RWPE2 (cell line): Measurements from ENCODE around the gene ADGRF3.
"Not testable (repeated sequence)": the region's sequence is repeated elsewhere in the genome, so short reads cannot be mapped to it uniquely, and the experiment has no call there.

Experiments
- ATAC-seq: fragments of 200-7000 bp; cut with Tn5 transposase; 3 replicates; pipeline ENCODE4 v1.9.1; 2021; ENCODE audit warnings: low read depth
- DNase-seq: peaks from one replicate; pipeline ENCODE4 v3.0.0-alpha.2; 2020; ENCODE audit warnings: low spot score
- H3K27ac ChIP-seq: fragments of 450-650 bp; 2 replicates; pipeline ENCODE4 v1.5.1; 2017; ENCODE audit warnings: mild to moderate bottlenecking; ENCODE audit not compliant: poor library complexity, severe bottlenecking
- H3K27me3 ChIP-seq: fragments of 250-450 bp; sonication (Bioruptor Pico); 2 replicates; pipeline ENCODE4 v1.5.1; 2021; ENCODE audit warnings: mild to moderate bottlenecking, moderate library complexity; ENCODE audit not compliant: insufficient read depth, poor library complexity, severe bottlenecking
- H3K36me3 ChIP-seq: fragments of 250-450 bp; sonication (Bioruptor Pico); 2 replicates; pipeline ENCODE4 v1.5.1; 2020; ENCODE audit warnings: low read depth, mild to moderate bottlenecking, moderate library complexity
- H3K4me1 ChIP-seq: fragments of 250-450 bp; sonication (Bioruptor Pico); 2 replicates; pipeline ENCODE4 v1.5.1; 2021; ENCODE audit warnings: mild to moderate bottlenecking, moderate library complexity; ENCODE audit not compliant: insufficient read depth, poor library complexity, severe bottlenecking
- H3K4me3 ChIP-seq: fragments of 250-450 bp; sonication (Bioruptor Pico); 2 replicates; pipeline ENCODE4 v1.5.1; 2021; ENCODE audit warnings: mild to moderate bottlenecking, moderate library complexity; ENCODE audit not compliant: severe bottlenecking
- H3K9me3 ChIP-seq: fragments of 250-450 bp; sonication (Bioruptor Pico); 2 replicates; pipeline ENCODE4 v1.5.1; 2021; ENCODE audit warnings: mild to moderate bottlenecking, moderate library complexity; ENCODE audit not compliant: severe bottlenecking
- CTCF ChIP-seq: fragments of 450-650 bp; IDR thresholded peaks from one replicate; pipeline ENCODE4 v1.5.1; 2017; ENCODE audit warnings: mild to moderate bottlenecking, moderate library complexity; ENCODE audit not compliant: poor library complexity, severe bottlenecking

Gene ADGRF3

GRCh38 chr2:26327291-26328272 is 19.0 kb downstream of the ADGRF3 start:
- H3K4me3 ChIP-seq, result no peak overlapping the region
- H3K27ac ChIP-seq, result no peak overlapping the region
- no peaks in the 10 kb centered on the region for H3K36me3 ChIP-seq

GRCh38 chr2:26326514-26326913 is 20.1 kb downstream of the ADGRF3 start:
- ATAC-seq (no peak), DNase-seq (no peak)
- Histone ChIP-seq H3K27ac (no peak overlapping the region), H3K9me3 (no peaks in the 10 kb centered on the region), H3K27me3 (no peaks in the 10 kb centered on the region), H3K4me3 (no peak overlapping the region), H3K4me1 (no peaks in the 10 kb centered on the region), H3K36me3 (no peaks in the 10 kb centered on the region)
- TF ChIP-seq CTCF, result no peak

More at GRCh38 chr2:26327291-26328272, 19.0 kb downstream of the ADGRF3 start:
- no peaks in the 10 kb centered on the region for H3K9me3 ChIP-seq
- DNase-seq (no peak), ATAC-seq (peak; percentile 23; the same call in 1 of the 3 replicates)
- no peaks in the 10 kb centered on the region for H3K27me3 ChIP-seq
- TF ChIP-seq CTCF, result no peak
- H3K4me1 ChIP-seq, result no peaks in the 10 kb centered on the region

- no peak for TF ChIP-seq CTCF
- Histone ChIP-seq H3K4me1 (no peaks in the 10 kb centered on the region), H3K27me3 (no peaks in the 10 kb centered on the region), H3K9me3 (no peaks in the 10 kb centered on the region), H3K27ac (no peak overlapping the region), H3K4me3 (no peak overlapping the region), H3K36me3 (no peaks in the 10 kb centered on the region)
- no peak for DNase-seq
- ATAC-seq, result no peak
Measured at GRCh38 chr2:26325851-26326250, 20.7 kb downstream of the ADGRF3 start.

- no peak for TF ChIP-seq CTCF
- H3K27me3 ChIP-seq, result no peaks in the 10 kb centered on the region
- no peaks in the 10 kb centered on the region for H3K36me3 ChIP-seq
- no peaks in the 10 kb centered on the region for H3K4me1 ChIP-seq
- DNase-seq (no peak), ATAC-seq (no peak)
- no peak overlapping the region for H3K4me3 ChIP-seq
- no peaks in the 10 kb centered on the region for H3K9me3 ChIP-seq
- no peak overlapping the region for H3K27ac ChIP-seq
Measured at GRCh38 chr2:26324903-26325302, 21.7 kb downstream of the ADGRF3 start.

- DNase-seq, H3K27ac ChIP-seq, H3K27me3 ChIP-seq, H3K4me1 ChIP-seq, ATAC-seq, H3K4me3 ChIP-seq, H3K36me3 ChIP-seq, H3K9me3 ChIP-seq: not testable (repeated sequence)
Measured at GRCh38 chr2:26324479-26324878, 22.1 kb downstream of the ADGRF3 start.
